ENCODE data around the gene NLRC3.
A peak's percentile ranks its signal among the peaks of the same experiment; 100 is the strongest.

The NLRC3 gene

DNA sequence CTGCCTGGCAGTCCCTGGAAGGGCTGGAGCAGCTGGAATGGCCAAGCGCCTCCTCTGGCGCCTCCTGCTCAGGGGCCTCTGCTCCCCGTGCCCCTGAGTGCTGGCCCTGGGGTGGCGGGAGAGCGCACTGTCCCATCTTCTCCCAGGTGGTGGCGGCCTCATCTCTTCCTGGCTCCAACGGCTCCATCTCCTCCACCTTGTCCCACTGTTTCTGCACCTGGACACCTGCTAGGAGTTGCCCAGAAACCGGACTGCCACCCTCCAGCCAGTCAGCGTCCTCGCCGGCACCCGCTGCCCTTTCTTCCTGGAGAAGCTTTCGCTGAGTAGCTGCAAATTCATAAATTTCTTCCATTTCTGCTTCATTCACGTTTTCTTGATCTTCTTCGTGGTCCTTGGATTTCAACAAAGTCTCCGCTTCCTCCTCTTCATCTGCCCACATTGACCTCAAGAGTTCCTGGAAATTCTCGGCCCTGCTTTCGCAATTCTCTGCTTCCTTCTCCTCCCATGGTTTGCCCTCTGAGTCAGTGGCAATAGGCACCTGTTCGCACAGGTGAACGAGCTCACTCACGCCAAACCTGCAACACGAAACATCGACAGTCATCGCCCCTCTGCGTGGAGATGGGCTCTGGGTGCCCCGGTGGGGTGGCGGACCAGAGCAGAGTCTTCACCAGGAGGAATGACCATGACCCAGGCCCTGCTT lies 13.7 kb upstream of the NLRC3 start:
- no peaks in the 10 kb centered on the region for H3K27me3 Mint-ChIP-seq (ENCODE audit: low read depth)
- H3K36me3 Mint-ChIP-seq (ENCODE audit: low read depth), result peaks cover 16% of the 10 kb centered on the region
- no peaks in the 10 kb centered on the region for H3K9me3 Mint-ChIP-seq
- H3K4me3 Mint-ChIP-seq, result no peak overlapping the region
- H3K27ac Mint-ChIP-seq, result no peak overlapping the region
- peaks cover 7% of the 10 kb centered on the region for H3K4me1 Mint-ChIP-seq (ENCODE audit: low read depth)

- no peak overlapping the region for H3K4me3 Mint-ChIP-seq
- no peaks in the 10 kb centered on the region for H3K27me3 Mint-ChIP-seq (ENCODE audit: low read depth)
- peak overlapping the region; percentile 49 for H3K27ac Mint-ChIP-seq
- peaks cover 9% of the 10 kb centered on the region for H3K4me1 Mint-ChIP-seq (ENCODE audit: low read depth)
- H3K36me3 Mint-ChIP-seq (ENCODE audit: low read depth), result peaks cover 14% of the 10 kb centered on the region
- H3K9me3 Mint-ChIP-seq, result no peaks in the 10 kb centered on the region
Observed at GRCh38 chr16:3589991-3590701, 12.9 kb upstream of the NLRC3 start.

DNA sequence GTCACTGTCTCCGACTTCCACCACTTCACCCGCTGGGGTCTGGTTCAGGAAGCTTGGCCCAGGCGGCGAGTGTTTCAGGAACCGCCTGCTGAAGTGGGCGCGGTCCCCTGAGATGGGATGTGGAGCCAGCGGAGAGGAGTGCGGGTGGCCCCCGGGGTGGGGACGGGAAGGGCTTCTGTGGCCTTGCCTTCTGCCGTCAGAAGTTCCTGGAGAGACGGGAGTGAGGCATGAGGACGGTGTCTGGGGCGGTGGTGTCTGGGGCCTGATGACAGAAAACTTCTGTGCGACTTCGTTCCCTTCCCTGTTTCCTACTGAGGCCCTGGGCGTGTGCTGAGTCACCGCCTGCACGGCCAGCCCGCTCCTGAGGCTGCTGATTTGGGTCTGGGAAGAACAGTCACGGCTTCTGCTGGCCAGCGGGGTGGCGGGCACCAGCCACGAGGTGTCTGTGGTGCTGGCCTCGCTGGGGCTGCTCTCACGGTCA lies 12.3 kb upstream of the NLRC3 start:
- Mint-ChIP-seq H3K4me3 (no peak overlapping the region), H3K9me3 (no peaks in the 10 kb centered on the region), H3K27me3 (ENCODE audit: low read depth) (no peaks in the 10 kb centered on the region), H3K36me3 (ENCODE audit: low read depth) (peaks cover 14% of the 10 kb centered on the region), H3K4me1 (ENCODE audit: low read depth) (peaks cover 9% of the 10 kb centered on the region), H3K27ac (no peak overlapping the region)

GRCh38 chr16:3589001-3589400 lies 11.8 kb upstream of the NLRC3 start:
- Mint-ChIP-seq H3K27ac (no peak overlapping the region), H3K4me3 (no peak overlapping the region), H3K4me1 (ENCODE audit: low read depth) (peaks cover 9% of the 10 kb centered on the region), H3K27me3 (ENCODE audit: low read depth) (no peaks in the 10 kb centered on the region), H3K36me3 (ENCODE audit: low read depth) (peaks cover 14% of the 10 kb centered on the region), H3K9me3 (no peaks in the 10 kb centered on the region)

GRCh38 chr16:3587547-3588110 lies 10.4 kb upstream of the NLRC3 start:
- Mint-ChIP-seq H3K4me3 (no peak overlapping the region), H3K27ac (no peak overlapping the region), H3K36me3 (ENCODE audit: low read depth) (peaks cover 17% of the 10 kb centered on the region), H3K27me3 (ENCODE audit: low read depth) (no peaks in the 10 kb centered on the region), H3K4me1 (ENCODE audit: low read depth) (peaks cover 9% of the 10 kb centered on the region), H3K9me3 (no peaks in the 10 kb centered on the region)

GRCh38 chr16:3584412-3584811 lies 7.2 kb upstream of the NLRC3 start:
- peaks cover 13% of the 10 kb centered on the region for H3K36me3 Mint-ChIP-seq (ENCODE audit: low read depth)
- H3K27me3 Mint-ChIP-seq (ENCODE audit: low read depth), result no peaks in the 10 kb centered on the region
- peaks cover 18% of the 10 kb centered on the region for H3K4me1 Mint-ChIP-seq (ENCODE audit: low read depth)
- H3K27ac Mint-ChIP-seq, result no peak overlapping the region
- H3K9me3 Mint-ChIP-seq, result no peaks in the 10 kb centered on the region
- H3K4me3 Mint-ChIP-seq, result no peak overlapping the region

DNA sequence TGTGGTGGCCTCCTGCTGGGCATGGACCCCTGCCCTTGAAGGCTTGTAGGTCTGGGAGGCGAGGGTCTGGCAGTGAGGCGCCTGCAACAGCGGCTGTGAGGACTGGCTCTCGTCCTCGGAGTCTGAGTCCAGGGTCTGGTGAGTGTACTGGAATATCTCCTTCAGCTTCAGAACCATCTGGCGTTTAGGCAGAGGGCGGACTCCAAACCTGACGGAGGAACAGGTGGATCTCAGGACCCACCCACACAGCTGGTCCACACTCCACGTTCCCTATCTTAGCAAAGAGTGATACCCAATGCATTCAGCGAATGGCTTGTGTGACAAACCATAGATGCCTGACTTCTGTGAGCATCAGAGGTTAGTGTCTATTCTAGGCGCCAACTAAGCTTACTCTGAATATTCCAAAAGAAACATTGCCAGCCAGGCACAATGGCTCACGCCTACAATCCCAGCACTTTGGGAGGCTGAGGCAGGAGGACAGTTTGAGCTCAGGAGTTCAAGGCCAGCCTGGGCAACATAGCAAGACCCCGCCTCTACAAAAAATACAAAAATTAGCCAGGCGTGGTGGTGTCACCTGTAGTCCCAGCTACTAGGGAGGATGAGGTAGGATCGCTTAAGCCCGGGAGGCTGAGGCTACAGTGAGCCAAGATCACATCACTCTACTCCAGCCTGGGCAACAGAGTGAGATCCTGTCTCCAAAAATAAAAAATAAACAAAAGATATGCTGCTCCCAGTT lies 6.3 kb upstream of the NLRC3 start:
- H3K36me3 Mint-ChIP-seq (ENCODE audit: low read depth), result peaks cover 13% of the 10 kb centered on the region
- H3K9me3 Mint-ChIP-seq, result no peaks in the 10 kb centered on the region
- no peaks in the 10 kb centered on the region for H3K27me3 Mint-ChIP-seq (ENCODE audit: low read depth)
- H3K27ac Mint-ChIP-seq, result no peak overlapping the region
- peaks cover 26% of the 10 kb centered on the region for H3K4me1 Mint-ChIP-seq (ENCODE audit: low read depth)
- no peak overlapping the region for H3K4me3 Mint-ChIP-seq

DNA sequence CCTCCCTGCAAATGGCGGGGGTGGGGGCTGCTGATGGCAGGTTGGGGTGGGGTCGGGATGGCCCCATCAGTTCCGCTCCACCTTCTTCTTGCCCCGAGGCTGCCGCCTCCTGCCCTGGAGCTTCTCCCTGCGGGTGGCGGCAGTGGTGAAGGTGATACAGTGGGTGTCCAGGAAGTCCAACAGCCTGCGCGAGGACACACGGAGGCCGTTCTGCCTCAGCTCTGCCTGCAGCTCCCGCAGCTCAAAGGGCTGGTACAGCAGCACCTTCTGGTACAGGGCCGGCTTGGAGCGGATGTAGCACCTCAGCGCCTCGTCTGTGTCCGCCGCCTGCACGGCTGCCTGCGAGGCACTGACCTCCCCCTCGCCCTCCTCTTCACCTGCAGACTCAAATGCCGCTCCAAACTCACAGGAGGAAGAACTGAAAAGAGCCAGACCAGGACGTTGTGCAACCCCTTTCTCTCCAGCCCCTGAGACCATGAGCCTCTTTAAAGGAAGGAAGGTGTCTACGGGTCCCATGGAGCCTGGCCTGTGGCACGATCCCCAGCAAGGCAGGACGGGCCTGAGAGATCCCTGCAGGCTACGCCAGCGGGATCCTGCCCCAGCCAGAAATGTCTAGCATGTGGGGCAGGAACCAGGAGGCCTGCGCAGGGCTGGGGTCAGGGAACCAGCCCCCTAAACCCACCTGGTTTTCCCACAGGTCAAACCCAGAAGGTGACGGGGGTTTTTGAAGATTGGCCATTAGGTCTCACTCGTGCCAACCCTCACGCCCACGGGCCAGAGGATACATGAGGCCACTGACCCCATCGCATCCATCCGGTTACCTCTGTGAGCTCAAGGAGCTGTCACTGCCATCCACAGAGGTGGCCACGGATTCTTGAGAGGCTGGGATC lies 5.3 kb upstream of the NLRC3 start:
- Mint-ChIP-seq H3K4me3 (no peak overlapping the region), H3K4me1 (ENCODE audit: low read depth) (peaks cover 31% of the 10 kb centered on the region), H3K27ac (no peak overlapping the region), H3K36me3 (ENCODE audit: low read depth) (peaks cover 8% of the 10 kb centered on the region), H3K9me3 (no peaks in the 10 kb centered on the region), H3K27me3 (ENCODE audit: low read depth) (no peaks in the 10 kb centered on the region)

DNA sequence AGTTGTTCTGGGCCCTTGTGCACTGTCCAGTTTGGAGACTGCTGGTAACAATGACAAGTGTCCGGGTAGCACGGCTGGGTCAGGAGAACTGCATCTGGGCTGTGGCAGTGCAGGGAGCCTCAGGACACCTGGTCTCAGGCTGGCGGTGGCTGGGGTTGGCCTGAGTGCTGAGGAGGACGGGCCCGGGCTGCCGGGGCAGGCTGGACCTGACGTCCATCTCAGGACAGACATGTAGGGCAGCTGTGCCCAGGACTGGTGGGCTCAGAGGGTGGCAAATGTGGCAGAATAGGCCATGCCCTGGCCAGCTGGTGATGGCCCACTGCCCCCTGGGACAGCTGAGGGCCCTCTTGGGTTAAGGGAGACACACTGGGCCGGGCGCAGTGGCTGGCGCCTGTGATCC lies 4.2 kb upstream of the NLRC3 start:
- Mint-ChIP-seq H3K27ac (no peak overlapping the region), H3K4me3 (no peak overlapping the region), H3K4me1 (ENCODE audit: low read depth) (peaks cover 37% of the 10 kb centered on the region), H3K9me3 (no peaks in the 10 kb centered on the region), H3K27me3 (ENCODE audit: low read depth) (no peaks in the 10 kb centered on the region), H3K36me3 (ENCODE audit: low read depth) (peaks cover 12% of the 10 kb centered on the region)

DNA sequence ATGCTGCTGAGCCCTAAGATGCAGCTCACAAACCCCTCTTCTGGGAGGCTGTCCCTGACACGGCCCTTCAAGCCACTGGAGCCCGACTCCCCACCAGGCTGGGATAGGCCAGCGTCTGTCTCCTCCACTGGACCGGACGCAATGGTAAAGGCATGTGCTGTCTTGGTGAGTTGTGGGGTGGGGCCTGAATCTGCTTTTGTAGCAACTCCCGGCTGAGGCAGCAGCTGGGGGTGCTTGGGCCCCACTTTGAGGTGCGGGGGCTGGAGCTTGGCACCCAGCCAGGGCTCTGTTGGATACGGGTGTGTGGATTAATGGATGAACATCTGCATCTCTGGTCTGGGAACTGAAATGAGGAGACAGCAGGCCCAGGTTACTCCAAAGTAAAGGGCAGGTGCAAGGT lies 3.5 kb upstream of the NLRC3 start:
- Mint-ChIP-seq H3K27me3 (ENCODE audit: low read depth) (no peaks in the 10 kb centered on the region), H3K36me3 (ENCODE audit: low read depth) (peaks cover 16% of the 10 kb centered on the region), H3K4me1 (ENCODE audit: low read depth) (peaks cover 34% of the 10 kb centered on the region), H3K27ac (peak overlapping the region; percentile 98), H3K4me3 (no peak overlapping the region), H3K9me3 (no peaks in the 10 kb centered on the region)

GRCh38 chr16:3580251-3580651 lies 3.0 kb upstream of the NLRC3 start:
- Mint-ChIP-seq H3K4me3 (no peak overlapping the region), H3K27me3 (ENCODE audit: low read depth) (no peaks in the 10 kb centered on the region), H3K4me1 (ENCODE audit: low read depth) (peaks cover 37% of the 10 kb centered on the region), H3K9me3 (no peaks in the 10 kb centered on the region), H3K36me3 (ENCODE audit: low read depth) (peaks cover 16% of the 10 kb centered on the region), H3K27ac (peak overlapping the region; percentile 98)

- Mint-ChIP-seq H3K4me3 (peak overlapping the region; percentile 46), H3K27ac (peak overlapping the region; percentile 98)
Observed at GRCh38 chr16:3579776-3580175, 2.6 kb upstream of the NLRC3 start.

DNA sequence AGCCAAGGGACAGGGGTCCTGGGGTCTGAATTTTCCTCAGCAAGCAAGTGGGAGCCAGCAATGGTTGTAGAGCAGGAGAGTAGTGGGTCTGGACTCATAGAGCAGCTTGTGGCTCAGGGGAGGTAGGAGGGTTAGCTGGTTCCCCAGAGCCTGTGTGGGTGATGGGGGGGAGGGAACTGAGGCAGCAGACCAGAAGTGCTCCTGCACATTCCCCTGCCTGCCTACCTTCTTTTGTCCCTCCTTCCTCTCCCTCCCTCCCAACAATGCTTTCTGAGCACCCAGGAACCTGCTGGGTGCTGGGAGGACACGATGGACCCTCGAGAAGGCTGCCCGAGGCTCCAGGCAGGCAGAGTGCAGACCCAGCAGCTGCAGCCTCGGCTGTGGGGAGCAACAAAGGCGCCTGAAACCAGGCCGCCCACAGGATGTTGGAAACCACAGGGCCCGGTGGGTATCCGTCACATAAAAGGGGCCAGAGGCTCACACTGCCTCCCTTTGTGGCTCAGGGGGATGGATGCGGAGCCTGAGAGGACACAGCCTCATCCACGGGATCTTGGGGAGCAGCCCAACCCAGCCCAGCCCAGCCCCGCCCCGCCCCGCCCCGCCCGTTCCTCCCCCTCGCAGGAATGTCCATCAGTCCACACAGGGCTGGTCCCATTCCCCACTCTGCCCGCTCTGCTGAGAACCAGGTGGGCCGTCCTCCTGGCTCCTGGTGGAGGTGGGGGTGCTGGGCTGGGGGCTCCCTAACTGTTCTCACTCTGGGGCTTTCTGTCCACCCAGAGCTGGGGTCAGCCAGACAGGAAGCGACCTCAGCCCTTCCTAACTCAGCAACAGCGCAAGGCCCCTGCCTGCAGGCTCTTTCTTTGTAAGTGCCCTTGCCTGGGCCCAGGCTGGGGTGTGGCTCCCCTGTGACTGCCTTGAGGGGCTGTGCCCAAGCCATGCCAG lies 1.7 kb upstream of the NLRC3 start:
- peaks cover 21% of the 10 kb centered on the region for H3K36me3 Mint-ChIP-seq (ENCODE audit: low read depth)
- peak overlapping the region; percentile 99 for H3K4me3 Mint-ChIP-seq
- H3K9me3 Mint-ChIP-seq, result no peaks in the 10 kb centered on the region
- peak overlapping the region; percentile 98 for H3K27ac Mint-ChIP-seq
- no peaks in the 10 kb centered on the region for H3K27me3 Mint-ChIP-seq (ENCODE audit: low read depth)
- peaks cover 41% of the 10 kb centered on the region for H3K4me1 Mint-ChIP-seq (ENCODE audit: low read depth)

More at GRCh38 chr16:3579776-3580175, 2.6 kb upstream of the NLRC3 start:
- Mint-ChIP-seq H3K4me1 (ENCODE audit: low read depth) (peaks cover 37% of the 10 kb centered on the region), H3K36me3 (ENCODE audit: low read depth) (peaks cover 16% of the 10 kb centered on the region), H3K27me3 (ENCODE audit: low read depth) (no peaks in the 10 kb centered on the region), H3K9me3 (no peaks in the 10 kb centered on the region)
